Trophoblast cell (in vitro differentiated cells and primary cell): ENCODE results near the gene NPR3.

Source experiments
- DNase-seq, 2 donors: peaks; one replicate each; pipeline ENCODE4 v3.0.0-alpha.2; 2016
- H2AFZ ChIP-seq: 2 replicates; pipeline ENCODE4 v1.6.1; 2013; ENCODE audit warnings: low read length, moderate library complexity, mild to moderate bottlenecking; ENCODE audit not compliant: insufficient read depth, poor library complexity
- H2AK5ac ChIP-seq: 2 replicates; pipeline ENCODE4 v1.6.1; 2013; ENCODE audit warnings: mild to moderate bottlenecking, low read length
- H2BK120ac ChIP-seq: 2 replicates; pipeline ENCODE4 v1.6.1; 2013; ENCODE audit warnings: low read length, mild to moderate bottlenecking, moderate library complexity; ENCODE audit not compliant: insufficient read depth, poor library complexity
- H2BK12ac ChIP-seq: 2 replicates; pipeline ENCODE4 v1.6.1; 2013; ENCODE audit warnings: mild to moderate bottlenecking, low read length, moderate library complexity
- H2BK5ac ChIP-seq: 2 replicates; pipeline ENCODE4 v1.6.1; 2013; ENCODE audit warnings: low read length, low read depth, moderate library complexity, mild to moderate bottlenecking; ENCODE audit not compliant: poor library complexity
- H3K14ac ChIP-seq: 2 replicates; pipeline ENCODE4 v1.6.1; 2013; ENCODE audit warnings: mild to moderate bottlenecking, low read length
- H3K18ac ChIP-seq: 2 replicates; pipeline ENCODE4 v1.6.1; 2013; ENCODE audit warnings: mild to moderate bottlenecking, low read length
- H3K23ac ChIP-seq: 2 replicates; pipeline ENCODE4 v1.6.1; 2013; ENCODE audit warnings: low read length
- H3K27ac ChIP-seq: 2 replicates; pipeline ENCODE4 v1.5.1; 2013; ENCODE audit warnings: low read depth, mild to moderate bottlenecking, inconsistent platforms, low read length, moderate library complexity
- H3K27me3 ChIP-seq: 2 replicates; pipeline ENCODE4 v1.6.1; 2013; ENCODE audit warnings: inconsistent platforms, mild to moderate bottlenecking, low read length, moderate library complexity; ENCODE audit not compliant: insufficient read depth
- H3K36me3 ChIP-seq, 2 experiments: 1 replicate in 1 of 2; 2 replicates in 1 of 2; pipeline ENCODE4 v1.6.1; 2013; ENCODE audit warnings: low read length in 2 of 2, mild to moderate bottlenecking in 2 of 2, moderate library complexity in 1 of 2; ENCODE audit not compliant: insufficient read depth in 2 of 2, control insufficient read depth in 1 of 2
- H3K4ac ChIP-seq: 2 replicates; pipeline ENCODE4 v1.6.1; 2013; ENCODE audit warnings: low read depth, mild to moderate bottlenecking, low read length, moderate library complexity
- H3K4me1 ChIP-seq, 2 experiments: 1 replicate in 1 of 2; 2 replicates in 1 of 2; pipeline ENCODE4 v1.6.1; 2013; ENCODE audit warnings: low read length in 2 of 2, mild to moderate bottlenecking in 2 of 2, moderate library complexity in 1 of 2; ENCODE audit not compliant: insufficient read depth in 2 of 2, control insufficient read depth in 1 of 2
- H3K4me2 ChIP-seq: 2 replicates; pipeline ENCODE4 v1.6.1; 2013; ENCODE audit warnings: inconsistent platforms, mild to moderate bottlenecking, low read length, moderate library complexity
- H3K4me3 ChIP-seq: 2 replicates; pipeline ENCODE4 v1.5.1; 2013; ENCODE audit warnings: mild to moderate bottlenecking, low read depth, low read length, inconsistent platforms
- H3K79me1 ChIP-seq: one replicate; pipeline ENCODE4 v1.6.1; 2013; ENCODE audit warnings: low read length
- H3K79me2 ChIP-seq: 2 replicates; pipeline ENCODE4 v1.6.1; 2013; ENCODE audit warnings: low read length, mild to moderate bottlenecking; ENCODE audit not compliant: control insufficient read depth, insufficient read depth, poor library complexity
- H3K9ac ChIP-seq: 2 replicates; pipeline ENCODE4 v1.6.1; 2013; ENCODE audit warnings: mild to moderate bottlenecking, low read length
- H3K9me3 ChIP-seq: 2 replicates; pipeline ENCODE4 v1.6.1; 2013; ENCODE audit warnings: low read depth, mild to moderate bottlenecking, control low read depth, inconsistent platforms, low read length; ENCODE audit not compliant: insufficient read depth
- H4K12ac ChIP-seq: 2 replicates; pipeline ENCODE4 v1.6.1; 2013; ENCODE audit warnings: low read depth, mild to moderate bottlenecking, low read length, moderate library complexity
- H4K8ac ChIP-seq: 2 replicates; pipeline ENCODE4 v1.6.1; 2013; ENCODE audit warnings: low read depth, mild to moderate bottlenecking, low read length, moderate library complexity
- H4K91ac ChIP-seq: one replicate; pipeline ENCODE4 v1.6.1; 2013; ENCODE audit warnings: low read depth, mild to moderate bottlenecking, low read length, moderate library complexity
- WGBS: extraction: QIAGEN DNeasy Blood & Tissue Kit; methylation state at CpG from one replicate; pipeline ENCODE4 v1.1.7; 2013; ENCODE audit warnings: missing lambda C conversion rate; ENCODE audit not compliant: insufficient read length, insufficient coverage; ENCODE audit errors: extremely low coverage; 5-methylcytosine and 5-hydroxymethylcytosine counted together

The NPR3 gene

DNA sequence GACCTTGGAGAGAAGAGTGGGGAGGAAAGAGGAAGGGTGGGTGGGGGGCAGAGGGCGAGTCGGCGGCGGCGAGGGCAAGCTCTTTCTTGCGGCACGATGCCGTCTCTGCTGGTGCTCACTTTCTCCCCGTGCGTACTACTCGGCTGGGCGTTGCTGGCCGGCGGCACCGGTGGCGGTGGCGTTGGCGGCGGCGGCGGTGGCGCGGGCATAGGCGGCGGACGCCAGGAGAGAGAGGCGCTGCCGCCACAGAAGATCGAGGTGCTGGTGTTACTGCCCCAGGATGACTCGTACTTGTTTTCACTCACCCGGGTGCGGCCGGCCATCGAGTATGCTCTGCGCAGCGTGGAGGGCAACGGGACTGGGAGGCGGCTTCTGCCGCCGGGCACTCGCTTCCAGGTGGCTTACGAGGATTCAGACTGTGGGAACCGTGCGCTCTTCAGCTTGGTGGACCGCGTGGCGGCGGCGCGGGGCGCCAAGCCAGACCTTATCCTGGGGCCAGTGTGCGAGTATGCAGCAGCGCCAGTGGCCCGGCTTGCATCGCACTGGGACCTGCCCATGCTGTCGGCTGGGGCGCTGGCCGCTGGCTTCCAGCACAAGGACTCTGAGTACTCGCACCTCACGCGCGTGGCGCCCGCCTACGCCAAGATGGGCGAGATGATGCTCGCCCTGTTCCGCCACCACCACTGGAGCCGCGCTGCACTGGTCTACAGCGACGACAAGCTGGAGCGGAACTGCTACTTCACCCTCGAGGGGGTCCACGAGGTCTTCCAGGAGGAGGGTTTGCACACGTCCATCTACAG, 760 bp downstream of the NPR3 start:
- no CpG with 5 or more reads among the region's 76 CpGs for WGBS
- no peak overlapping the region for H3K4me3 ChIP-seq
- no peak overlapping the region for H3K18ac ChIP-seq
- peaks cover 49% of the 10 kb centered on the region for H3K27me3 ChIP-seq
- H2BK12ac ChIP-seq: no peak overlapping the region
- H2AK5ac ChIP-seq: no peak overlapping the region
- no peak overlapping the region for H2AFZ ChIP-seq
- no peak overlapping the region for H2BK120ac ChIP-seq
- H3K36me3 ChIP-seq: no peaks in the 10 kb centered on the region
- no peak overlapping the region for H4K91ac ChIP-seq
- H3K79me2 ChIP-seq: no peaks in the 10 kb centered on the region
- no peak overlapping the region for H2BK5ac ChIP-seq
- no peak overlapping the region for H3K4ac ChIP-seq
- H3K4me2 ChIP-seq: peak overlapping the region; percentile 59
- no peak overlapping the region for H3K14ac ChIP-seq
- H4K12ac ChIP-seq: no peak overlapping the region
- H3K9ac ChIP-seq: no peak overlapping the region
- no peak overlapping the region for H3K23ac ChIP-seq
- H4K8ac ChIP-seq: no peak overlapping the region
- H3K9me3 ChIP-seq: peaks cover 3% of the 10 kb centered on the region
- no peaks in the 10 kb centered on the region for H3K79me1 ChIP-seq
- no peak for DNase-seq
- H3K4me1 ChIP-seq: peaks cover 14 to 25% of the 10 kb centered on the region in 2 experiments
- H3K27ac ChIP-seq: no peak overlapping the region

DNA sequence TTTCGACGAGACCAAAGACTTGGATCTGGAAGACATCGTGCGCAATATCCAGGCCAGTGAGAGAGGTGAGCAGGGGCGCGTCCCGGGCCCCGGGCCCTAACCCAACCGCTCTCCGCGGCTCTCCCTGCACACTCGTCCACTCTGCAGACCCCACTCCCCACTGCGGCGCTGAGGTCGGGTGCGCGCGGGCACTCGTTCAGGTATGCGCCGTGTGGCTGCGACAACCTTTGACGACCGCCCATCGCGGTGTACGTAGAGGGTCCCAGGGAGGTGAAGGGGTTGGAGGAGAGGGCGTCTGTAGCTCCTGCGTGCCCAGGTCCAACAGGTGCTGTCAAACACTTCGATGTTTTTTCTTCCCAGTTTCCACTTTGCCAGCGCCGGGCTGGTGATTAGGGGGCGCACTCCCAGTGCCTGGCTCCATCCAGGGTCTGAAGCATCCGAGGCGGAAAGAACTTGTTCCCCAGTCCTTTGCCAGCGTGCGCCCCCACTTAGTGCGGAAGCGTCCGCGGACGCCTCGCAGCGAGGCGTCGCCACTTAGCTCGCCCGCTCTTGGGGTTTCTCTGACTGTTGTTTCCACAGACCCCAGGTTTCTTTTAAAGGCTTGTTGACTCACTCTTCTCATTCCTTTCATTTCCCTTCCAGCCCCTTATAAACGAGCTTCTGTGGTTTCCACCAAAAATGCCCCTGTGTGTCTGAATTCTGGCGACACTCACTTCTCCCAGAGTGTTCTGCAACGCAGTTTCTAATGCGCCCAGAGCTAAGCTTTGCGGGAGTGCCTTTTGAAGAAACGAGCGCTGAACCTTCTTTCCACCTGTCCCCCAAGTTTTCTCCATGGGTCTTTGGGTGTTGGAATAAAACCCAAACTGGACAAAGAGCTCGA, 1.6 kb downstream of the NPR3 start:
- Histone ChIP-seq H2AK5ac (no peak overlapping the region), H3K79me2 (no peaks in the 10 kb centered on the region), H3K36me3 (no peaks in the 10 kb centered on the region), H2BK120ac (no peak overlapping the region), H4K12ac (no peak overlapping the region), H3K14ac (no peak overlapping the region), H4K8ac (no peak overlapping the region), H2AFZ (no peak overlapping the region), H2BK12ac (no peak overlapping the region), H3K79me1 (no peaks in the 10 kb centered on the region), H3K9ac (no peak overlapping the region), H3K18ac (no peak overlapping the region), H3K9me3 (peaks cover 3% of the 10 kb centered on the region), H2BK5ac (no peak overlapping the region), H3K27ac (no peak overlapping the region), H3K4me1 (peaks cover 14 to 25% of the 10 kb centered on the region in 2 experiments), H4K91ac (no peak overlapping the region), H3K4me2 (peak overlapping the region; percentile 43), H3K4me3 (no peak overlapping the region), H3K4ac (no peak overlapping the region), H3K27me3 (peaks cover 49% of the 10 kb centered on the region), H3K23ac (no peak overlapping the region)
- no CpG with 5 or more reads among the region's 56 CpGs for WGBS
- DNase-seq: no peak

DNA sequence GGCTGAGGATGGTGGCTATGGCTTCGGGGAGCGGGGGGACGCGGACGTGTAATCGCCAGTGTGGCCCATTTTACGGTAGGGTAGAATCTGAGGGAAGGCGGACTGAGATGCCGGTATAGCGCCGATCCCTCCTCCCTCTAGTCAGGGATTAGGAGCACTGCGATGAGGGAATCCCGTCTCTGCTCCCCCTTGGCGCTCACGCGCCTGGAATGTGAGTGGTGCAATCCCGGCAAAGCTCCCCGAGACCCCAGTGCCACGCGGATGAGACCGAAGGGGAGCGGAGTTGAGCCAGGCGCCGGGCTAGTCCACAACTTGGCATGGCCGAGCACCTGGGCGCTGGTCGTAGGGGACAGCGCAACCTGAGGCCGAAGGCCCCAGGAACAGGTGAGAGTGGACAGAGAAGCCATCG, 2.2 kb downstream of the NPR3 start:
- no peak overlapping the region for H2BK5ac ChIP-seq
- H3K14ac ChIP-seq: no peak overlapping the region
- H3K36me3 ChIP-seq: no peaks in the 10 kb centered on the region
- H3K9me3 ChIP-seq: peaks cover 3% of the 10 kb centered on the region
- H3K4me1 ChIP-seq: peaks cover 14 to 25% of the 10 kb centered on the region in 2 experiments
- H3K4me2 ChIP-seq: peak overlapping the region; percentile 43
- no peak overlapping the region for H2BK12ac ChIP-seq
- no peak overlapping the region for H2AK5ac ChIP-seq
- no peaks in the 10 kb centered on the region for H3K79me1 ChIP-seq
- H2BK120ac ChIP-seq: no peak overlapping the region
- H3K9ac ChIP-seq: no peak overlapping the region
- H4K91ac ChIP-seq: no peak overlapping the region
- H4K8ac ChIP-seq: no peak overlapping the region
- no peak overlapping the region for H3K23ac ChIP-seq
- H4K12ac ChIP-seq: no peak overlapping the region
- H3K79me2 ChIP-seq: no peaks in the 10 kb centered on the region
- H3K4ac ChIP-seq: no peak overlapping the region
- no peak overlapping the region for H3K18ac ChIP-seq
- no peak overlapping the region for H2AFZ ChIP-seq
- DNase-seq: no peak
- no CpG with 5 or more reads among the region's 30 CpGs for WGBS
- no peak overlapping the region for H3K4me3 ChIP-seq
- H3K27me3 ChIP-seq: peaks cover 49% of the 10 kb centered on the region
- H3K27ac ChIP-seq: no peak overlapping the region

DNA sequence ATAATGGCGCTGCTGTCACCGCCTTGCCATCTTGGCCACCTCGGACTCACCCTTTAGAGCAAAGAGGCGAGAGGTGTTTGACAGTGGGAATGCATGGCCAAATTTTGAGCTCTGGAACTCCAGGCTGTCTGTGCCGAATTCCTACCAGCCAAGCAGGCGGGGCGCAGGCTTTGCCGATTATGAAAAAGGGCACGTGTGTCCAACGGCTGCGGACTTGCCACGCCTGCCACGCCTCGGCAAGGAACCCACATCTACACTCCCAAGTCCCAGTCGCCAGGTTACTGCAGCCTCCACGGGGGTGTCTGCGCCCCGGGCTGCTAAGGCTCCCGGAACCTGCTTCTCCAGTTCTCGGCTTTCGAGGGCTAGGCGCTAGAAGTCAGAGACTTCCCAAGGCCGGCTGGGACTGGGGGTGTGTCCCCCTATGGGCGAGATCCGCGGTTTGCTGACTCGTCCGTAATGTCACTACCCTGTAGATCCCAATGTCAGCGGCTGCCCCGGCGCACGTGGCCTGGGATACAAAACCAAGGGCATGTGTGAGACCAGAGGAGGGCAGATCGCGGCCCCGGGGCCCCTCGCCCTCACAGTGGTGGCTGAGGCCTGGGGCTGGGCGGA, 2.8 kb downstream of the NPR3 start:
- H2AK5ac ChIP-seq: no peak overlapping the region
- H3K27ac ChIP-seq: no peak overlapping the region
- H3K4ac ChIP-seq: no peak overlapping the region
- H3K14ac ChIP-seq: no peak overlapping the region
- no peaks in the 10 kb centered on the region for H3K79me1 ChIP-seq
- WGBS: no CpG with 5 or more reads among the region's 37 CpGs
- H3K36me3 ChIP-seq: no peaks in the 10 kb centered on the region
- H3K4me1 ChIP-seq: peaks cover 14 to 25% of the 10 kb centered on the region in 2 experiments
- no peaks in the 10 kb centered on the region for H3K79me2 ChIP-seq
- peaks cover 48% of the 10 kb centered on the region for H3K27me3 ChIP-seq
- DNase-seq: no peak
- no peak overlapping the region for H2BK120ac ChIP-seq
- no peak overlapping the region for H4K8ac ChIP-seq
- H3K4me3 ChIP-seq: no peak overlapping the region
- no peak overlapping the region for H3K23ac ChIP-seq
- no peak overlapping the region for H4K91ac ChIP-seq
- H2AFZ ChIP-seq: peak overlapping the region; percentile 0
- H2BK5ac ChIP-seq: no peak overlapping the region
- peaks cover 3% of the 10 kb centered on the region for H3K9me3 ChIP-seq
- H3K9ac ChIP-seq: no peak overlapping the region
- H3K18ac ChIP-seq: no peak overlapping the region
- peak overlapping the region; percentile 43 for H3K4me2 ChIP-seq
- no peak overlapping the region for H2BK12ac ChIP-seq
- H4K12ac ChIP-seq: no peak overlapping the region
